Measurements from ENCODE around the gene PPP1R12B. TPM values are rescaled to one million over a fixed set of nuclear protein-coding genes. Genes with fewer than 3 reads are reported as not detected.

The PPP1R12B gene
- total and polyA plus RNA-seq, 4 donors, result 4.0 to 31.6 (median 9.7) TPM

DNA sequence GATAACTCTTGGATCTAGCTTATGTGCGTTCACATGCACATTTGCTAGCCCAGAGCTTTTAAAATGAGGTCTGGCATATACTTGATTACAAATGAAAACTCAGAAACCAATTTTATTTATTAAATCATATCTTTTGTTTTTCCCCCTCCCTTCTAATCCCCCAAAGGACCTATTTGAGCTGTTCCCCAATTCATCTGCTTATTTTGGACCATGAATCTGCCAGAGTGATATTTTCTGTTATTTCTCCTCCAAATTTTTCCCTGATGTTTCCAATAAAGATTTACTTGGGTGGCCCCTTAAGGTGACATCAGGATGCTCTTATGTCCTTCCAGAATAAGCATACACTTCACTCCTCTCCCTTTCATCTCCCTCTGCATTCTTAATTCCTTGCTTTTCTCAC is 238.4 kb downstream of the PPP1R12B start:
- H3K4me1 ChIP-seq (ENCODE audit: control insufficient read depth in 4 of 4, insufficient read depth in 4 of 4, low read length in 3 of 4), result peaks cover 0 to 2% (median 0%) of the 10 kb centered on the region in 4 donors
- peaks cover 0 to 16% (median 3%) of the 10 kb centered on the region in 4 donors for H3K36me3 ChIP-seq (ENCODE audit: control insufficient read depth in 4 of 4, insufficient read depth in 3 of 4, low read depth in 1 of 4, low read length in 3 of 4)

DNA sequence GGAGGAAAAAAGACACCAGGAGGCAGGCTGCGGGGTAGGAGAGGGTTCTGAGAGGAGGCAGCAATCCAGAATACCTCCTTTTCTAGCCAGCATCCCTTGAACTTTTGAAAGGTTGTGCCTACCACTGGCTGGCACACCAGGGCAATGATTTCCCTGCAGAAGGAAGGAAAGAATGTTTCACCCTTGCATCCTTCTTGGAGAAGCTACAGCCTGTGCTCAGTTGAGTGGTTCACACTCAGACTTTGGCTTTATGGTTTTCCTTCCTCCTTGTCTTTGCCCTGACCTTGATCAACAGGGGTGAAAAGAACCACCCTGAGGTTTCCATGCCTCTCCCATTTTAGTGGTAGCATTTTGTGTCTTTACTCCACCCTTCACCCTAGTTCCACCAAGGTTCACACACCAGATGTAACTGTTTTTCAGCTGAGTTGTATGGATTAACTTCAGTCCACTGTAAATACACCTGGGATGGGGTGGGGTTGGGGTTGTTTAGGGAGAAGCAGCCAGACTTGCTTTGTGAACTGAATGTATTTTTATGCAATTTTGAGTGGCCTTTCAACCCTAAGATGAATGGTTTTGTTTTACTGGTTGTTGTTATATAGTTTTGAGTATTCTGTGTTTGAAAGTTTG is 239.5 kb downstream of the PPP1R12B start:
- Histone ChIP-seq H3K36me3 (ENCODE audit: control insufficient read depth in 4 of 4, insufficient read depth in 3 of 4, low read depth in 1 of 4, low read length in 3 of 4) (peaks cover 0 to 13% (median 2%) of the 10 kb centered on the region in 4 donors), H3K9ac (ENCODE audit: low read depth in 1 of 2, low read length in 2 of 2) (no peak overlapping the region), H3K9me3 (ENCODE audit: control insufficient read depth in 4 of 4, low read length in 3 of 4) (no peaks in the 10 kb centered on the region), H3K27me3 (ENCODE audit: control insufficient read depth in 4 of 4, insufficient read depth in 4 of 4, low read length in 3 of 4) (no peaks in the 10 kb centered on the region), H3K4me1 (ENCODE audit: control insufficient read depth in 4 of 4, insufficient read depth in 4 of 4, low read length in 3 of 4) (peaks cover 0 to 2% (median 0%) of the 10 kb centered on the region in 4 donors), H3K4me3 (ENCODE audit: low read depth in 1 of 3, low read length in 3 of 3) (no peak overlapping the region), H3K27ac (ENCODE audit: low read depth in 1 of 2, low read length in 2 of 2) (no peak overlapping the region)
- DNase-seq (ENCODE audit: low spot score), result no peak
- 91% methylated on average over 1 of the region's 1 CpG for WGBS
- TF ChIP-seq SP1 (IDR thresholded peaks at IDR 0.05) (no peak), HNF4A (conservative IDR thresholded peaks at IDR 0.05) (no peak), FOXA1 (IDR thresholded peaks at IDR 0.05) (no peak), TAF1 (conservative IDR thresholded peaks at IDR 0.05) (no peak), RXRA (IDR thresholded peaks at IDR 0.05) (no peak), JUND (IDR thresholded peaks at IDR 0.05) (no peak), EGR1 (IDR thresholded peaks at IDR 0.05; ENCODE audit: low read depth in 2 of 2) (no peak), RAD21 (IDR thresholded peaks at IDR 0.05) (no peak), NR2F2 (IDR thresholded peaks at IDR 0.05) (no peak), HNF4G (IDR thresholded peaks at IDR 0.05) (no peak), YY1 (IDR thresholded peaks at IDR 0.05) (no peak), FOXA2 (IDR thresholded peaks at IDR 0.05) (no peak), GABPA (IDR thresholded peaks at IDR 0.05 in 1 of 2, conservative IDR thresholded peaks at IDR 0.05 in 1 of 2) (no peak)
- TF ChIP-seq, protein P1, sequence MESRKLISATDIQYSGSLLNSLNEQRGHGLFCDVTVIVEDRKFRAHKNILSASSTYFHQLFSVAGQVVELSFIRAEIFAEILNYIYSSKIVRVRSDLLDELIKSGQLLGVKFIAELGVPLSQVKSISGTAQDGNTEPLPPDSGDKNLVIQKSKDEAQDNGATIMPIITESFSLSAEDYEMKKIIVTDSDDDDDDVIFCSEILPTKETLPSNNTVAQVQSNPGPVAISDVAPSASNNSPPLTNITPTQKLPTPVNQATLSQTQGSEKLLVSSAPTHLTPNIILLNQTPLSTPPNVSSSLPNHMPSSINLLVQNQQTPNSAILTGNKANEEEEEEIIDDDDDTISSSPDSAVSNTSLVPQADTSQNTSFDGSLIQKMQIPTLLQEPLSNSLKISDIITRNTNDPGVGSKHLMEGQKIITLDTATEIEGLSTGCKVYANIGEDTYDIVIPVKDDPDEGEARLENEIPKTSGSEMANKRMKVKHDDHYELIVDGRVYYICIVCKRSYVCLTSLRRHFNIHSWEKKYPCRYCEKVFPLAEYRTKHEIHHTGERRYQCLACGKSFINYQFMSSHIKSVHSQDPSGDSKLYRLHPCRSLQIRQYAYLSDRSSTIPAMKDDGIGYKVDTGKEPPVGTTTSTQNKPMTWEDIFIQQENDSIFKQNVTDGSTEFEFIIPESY (IDR thresholded peaks at IDR 0.05), result no peak
- TF ChIP-seq, protein P2, sequence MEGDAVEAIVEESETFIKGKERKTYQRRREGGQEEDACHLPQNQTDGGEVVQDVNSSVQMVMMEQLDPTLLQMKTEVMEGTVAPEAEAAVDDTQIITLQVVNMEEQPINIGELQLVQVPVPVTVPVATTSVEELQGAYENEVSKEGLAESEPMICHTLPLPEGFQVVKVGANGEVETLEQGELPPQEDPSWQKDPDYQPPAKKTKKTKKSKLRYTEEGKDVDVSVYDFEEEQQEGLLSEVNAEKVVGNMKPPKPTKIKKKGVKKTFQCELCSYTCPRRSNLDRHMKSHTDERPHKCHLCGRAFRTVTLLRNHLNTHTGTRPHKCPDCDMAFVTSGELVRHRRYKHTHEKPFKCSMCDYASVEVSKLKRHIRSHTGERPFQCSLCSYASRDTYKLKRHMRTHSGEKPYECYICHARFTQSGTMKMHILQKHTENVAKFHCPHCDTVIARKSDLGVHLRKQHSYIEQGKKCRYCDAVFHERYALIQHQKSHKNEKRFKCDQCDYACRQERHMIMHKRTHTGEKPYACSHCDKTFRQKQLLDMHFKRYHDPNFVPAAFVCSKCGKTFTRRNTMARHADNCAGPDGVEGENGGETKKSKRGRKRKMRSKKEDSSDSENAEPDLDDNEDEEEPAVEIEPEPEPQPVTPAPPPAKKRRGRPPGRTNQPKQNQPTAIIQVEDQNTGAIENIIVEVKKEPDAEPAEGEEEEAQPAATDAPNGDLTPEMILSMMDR (IDR thresholded peaks at IDR 0.05; ENCODE audit: low read depth, low read length, missing input control), result no peak
- TF ChIP-seq, protein P3, sequence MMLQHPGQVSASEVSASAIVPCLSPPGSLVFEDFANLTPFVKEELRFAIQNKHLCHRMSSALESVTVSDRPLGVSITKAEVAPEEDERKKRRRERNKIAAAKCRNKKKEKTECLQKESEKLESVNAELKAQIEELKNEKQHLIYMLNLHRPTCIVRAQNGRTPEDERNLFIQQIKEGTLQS (IDR thresholded peaks at IDR 0.05), result no peak
- TF ChIP-seq, protein P4, sequence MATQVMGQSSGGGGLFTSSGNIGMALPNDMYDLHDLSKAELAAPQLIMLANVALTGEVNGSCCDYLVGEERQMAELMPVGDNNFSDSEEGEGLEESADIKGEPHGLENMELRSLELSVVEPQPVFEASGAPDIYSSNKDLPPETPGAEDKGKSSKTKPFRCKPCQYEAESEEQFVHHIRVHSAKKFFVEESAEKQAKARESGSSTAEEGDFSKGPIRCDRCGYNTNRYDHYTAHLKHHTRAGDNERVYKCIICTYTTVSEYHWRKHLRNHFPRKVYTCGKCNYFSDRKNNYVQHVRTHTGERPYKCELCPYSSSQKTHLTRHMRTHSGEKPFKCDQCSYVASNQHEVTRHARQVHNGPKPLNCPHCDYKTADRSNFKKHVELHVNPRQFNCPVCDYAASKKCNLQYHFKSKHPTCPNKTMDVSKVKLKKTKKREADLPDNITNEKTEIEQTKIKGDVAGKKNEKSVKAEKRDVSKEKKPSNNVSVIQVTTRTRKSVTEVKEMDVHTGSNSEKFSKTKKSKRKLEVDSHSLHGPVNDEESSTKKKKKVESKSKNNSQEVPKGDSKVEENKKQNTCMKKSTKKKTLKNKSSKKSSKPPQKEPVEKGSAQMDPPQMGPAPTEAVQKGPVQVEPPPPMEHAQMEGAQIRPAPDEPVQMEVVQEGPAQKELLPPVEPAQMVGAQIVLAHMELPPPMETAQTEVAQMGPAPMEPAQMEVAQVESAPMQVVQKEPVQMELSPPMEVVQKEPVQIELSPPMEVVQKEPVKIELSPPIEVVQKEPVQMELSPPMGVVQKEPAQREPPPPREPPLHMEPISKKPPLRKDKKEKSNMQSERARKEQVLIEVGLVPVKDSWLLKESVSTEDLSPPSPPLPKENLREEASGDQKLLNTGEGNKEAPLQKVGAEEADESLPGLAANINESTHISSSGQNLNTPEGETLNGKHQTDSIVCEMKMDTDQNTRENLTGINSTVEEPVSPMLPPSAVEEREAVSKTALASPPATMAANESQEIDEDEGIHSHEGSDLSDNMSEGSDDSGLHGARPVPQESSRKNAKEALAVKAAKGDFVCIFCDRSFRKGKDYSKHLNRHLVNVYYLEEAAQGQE (IDR thresholded peaks at IDR 0.05), result no peak
- TF ChIP-seq, protein P5, sequence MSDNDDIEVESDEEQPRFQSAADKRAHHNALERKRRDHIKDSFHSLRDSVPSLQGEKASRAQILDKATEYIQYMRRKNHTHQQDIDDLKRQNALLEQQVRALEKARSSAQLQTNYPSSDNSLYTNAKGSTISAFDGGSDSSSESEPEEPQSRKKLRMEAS (IDR thresholded peaks at IDR 0.05), result no peak

More for the DNA sequence above, 238.4 kb downstream of the PPP1R12B start:
- Histone ChIP-seq H3K4me3 (ENCODE audit: low read depth in 1 of 3, low read length in 3 of 3) (no peak overlapping the region), H3K9ac (ENCODE audit: low read depth in 1 of 2, low read length in 2 of 2) (no peak overlapping the region), H3K27ac (ENCODE audit: low read depth in 1 of 2, low read length in 2 of 2) (no peak overlapping the region), H3K27me3 (ENCODE audit: control insufficient read depth in 4 of 4, insufficient read depth in 4 of 4, low read length in 3 of 4) (no peaks in the 10 kb centered on the region), H3K9me3 (ENCODE audit: control insufficient read depth in 4 of 4, low read length in 3 of 4) (no peaks in the 10 kb centered on the region)
- WGBS, result 96% methylated on average over 1 of the region's 1 CpG
- no peak for DNase-seq (ENCODE audit: low spot score)
- TF ChIP-seq FOXA1 (IDR thresholded peaks at IDR 0.05) (no peak), FOXA2 (IDR thresholded peaks at IDR 0.05) (no peak), TAF1 (conservative IDR thresholded peaks at IDR 0.05) (no peak), HNF4G (IDR thresholded peaks at IDR 0.05) (no peak)

Data from liver (tissue), 9 donors.